ENCODE data around the gene TMX1. TPM values are rescaled to one million over a fixed set of nuclear protein-coding genes. Genes with fewer than 3 reads are reported as not detected.

Gene TMX1
- total RNA-seq, 1 donor from 2014 or later, result 28.1 TPM

GRCh38 chr14:51293149-51293911 is 53.3 kb downstream of the TMX1 start:
- peak; percentile 24 for DNase-seq

GRCh38 chr14:51293912-51294389 is 53.9 kb downstream of the TMX1 start:
- no peak for DNase-seq

GRCh38 chr14:51294951-51295525 is 55.0 kb downstream of the TMX1 start:
- no peak for DNase-seq

- DNase-seq, result no peak
Measured at GRCh38 chr14:51295646-51296263, 55.7 kb downstream of the TMX1 start.

GRCh38 chr14:51297066-51297465 is 57.0 kb downstream of the TMX1 start:
- no peak for DNase-seq

GRCh38 chr14:51298895-51299294 is 58.8 kb downstream of the TMX1 start:
- DNase-seq, result no peak

- DNase-seq, result no peak
Measured at GRCh38 chr14:51302295-51303030, 62.4 kb downstream of the TMX1 start.

- DNase-seq, result no peak
Measured at GRCh38 chr14:51304438-51304837, 64.4 kb downstream of the TMX1 start.

- no peak for DNase-seq
Measured at GRCh38 chr14:51304941-51305340, 64.9 kb downstream of the TMX1 start.

- DNase-seq, result no peak
Measured at GRCh38 chr14:51305751-51306150, 65.7 kb downstream of the TMX1 start.

Small RNA genes lying within 50 kb of the gene (small RNA-seq; reads per million reads assigned to genes)
- not detected for gene RF00019 (ENCODE audit: low replicate concordance)
- gene RF00156 (ENCODE audit: low replicate concordance), result not detected

Other genes with a start within 250 kb of the TMX1 start
- gene TRIM9, start 145.1 kb upstream of the TMX1 start, total RNA-seq, result 3.3 TPM